GM12873 (cell line): ENCODE measurements around the gene CSF2RB.
A peak's percentile ranks its signal among the peaks of the same experiment; 100 is the strongest.

Source experiments
- TF ChIP-seq, protein P1 (sequence below): IDR thresholded peaks from 2 replicates; pipeline ENCODE4 v1.5.1; 2012; ENCODE audit warnings: low read depth, mild to moderate bottlenecking, moderate library complexity, low read length, control low read depth; ENCODE audit not compliant: insufficient read depth; ENCODE audit errors: missing control alignments

The CSF2RB gene

DNA sequence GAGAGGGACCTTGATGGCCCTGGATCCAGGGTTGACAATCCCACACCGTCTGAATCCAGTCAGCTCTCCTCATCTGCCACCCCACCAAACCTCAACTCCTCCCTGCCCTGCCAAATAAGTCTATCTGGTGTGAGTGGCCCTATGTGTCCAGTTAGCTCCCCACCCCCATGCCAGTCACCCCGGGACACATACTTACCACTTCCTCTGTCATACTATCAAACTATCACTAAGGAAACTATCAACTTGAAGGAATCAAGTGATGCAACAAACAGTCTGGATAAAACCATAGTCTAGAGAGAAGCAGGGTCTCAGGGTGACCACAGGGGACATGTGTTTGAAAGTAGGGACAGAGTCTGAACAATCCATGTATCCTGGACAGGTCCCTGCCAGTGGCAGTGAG lies 13.2 kb upstream of the CSF2RB start:
- TF ChIP-seq, protein P1, sequence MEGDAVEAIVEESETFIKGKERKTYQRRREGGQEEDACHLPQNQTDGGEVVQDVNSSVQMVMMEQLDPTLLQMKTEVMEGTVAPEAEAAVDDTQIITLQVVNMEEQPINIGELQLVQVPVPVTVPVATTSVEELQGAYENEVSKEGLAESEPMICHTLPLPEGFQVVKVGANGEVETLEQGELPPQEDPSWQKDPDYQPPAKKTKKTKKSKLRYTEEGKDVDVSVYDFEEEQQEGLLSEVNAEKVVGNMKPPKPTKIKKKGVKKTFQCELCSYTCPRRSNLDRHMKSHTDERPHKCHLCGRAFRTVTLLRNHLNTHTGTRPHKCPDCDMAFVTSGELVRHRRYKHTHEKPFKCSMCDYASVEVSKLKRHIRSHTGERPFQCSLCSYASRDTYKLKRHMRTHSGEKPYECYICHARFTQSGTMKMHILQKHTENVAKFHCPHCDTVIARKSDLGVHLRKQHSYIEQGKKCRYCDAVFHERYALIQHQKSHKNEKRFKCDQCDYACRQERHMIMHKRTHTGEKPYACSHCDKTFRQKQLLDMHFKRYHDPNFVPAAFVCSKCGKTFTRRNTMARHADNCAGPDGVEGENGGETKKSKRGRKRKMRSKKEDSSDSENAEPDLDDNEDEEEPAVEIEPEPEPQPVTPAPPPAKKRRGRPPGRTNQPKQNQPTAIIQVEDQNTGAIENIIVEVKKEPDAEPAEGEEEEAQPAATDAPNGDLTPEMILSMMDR: no peak

DNA sequence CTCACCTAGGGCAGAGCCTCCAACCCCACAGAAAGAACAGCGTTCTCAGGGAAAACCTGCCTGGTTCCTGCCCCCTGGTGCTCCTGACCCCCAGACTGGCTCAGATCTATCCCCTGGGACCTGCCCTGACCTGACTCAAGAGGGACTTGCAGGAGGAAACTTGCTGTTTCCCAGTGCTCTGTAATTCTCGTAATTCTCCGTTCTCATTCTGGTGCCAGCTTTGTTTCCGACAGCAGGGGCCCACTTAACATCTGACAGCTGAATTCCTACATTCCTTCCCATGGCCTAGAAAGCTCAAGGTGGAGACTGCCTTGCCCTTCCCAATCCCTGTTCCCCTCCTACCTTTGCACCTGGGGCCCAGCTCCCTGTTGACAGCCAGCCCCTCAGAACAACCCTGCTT lies 12.5 kb upstream of the CSF2RB start:
- TF ChIP-seq, protein P1: no peak

DNA sequence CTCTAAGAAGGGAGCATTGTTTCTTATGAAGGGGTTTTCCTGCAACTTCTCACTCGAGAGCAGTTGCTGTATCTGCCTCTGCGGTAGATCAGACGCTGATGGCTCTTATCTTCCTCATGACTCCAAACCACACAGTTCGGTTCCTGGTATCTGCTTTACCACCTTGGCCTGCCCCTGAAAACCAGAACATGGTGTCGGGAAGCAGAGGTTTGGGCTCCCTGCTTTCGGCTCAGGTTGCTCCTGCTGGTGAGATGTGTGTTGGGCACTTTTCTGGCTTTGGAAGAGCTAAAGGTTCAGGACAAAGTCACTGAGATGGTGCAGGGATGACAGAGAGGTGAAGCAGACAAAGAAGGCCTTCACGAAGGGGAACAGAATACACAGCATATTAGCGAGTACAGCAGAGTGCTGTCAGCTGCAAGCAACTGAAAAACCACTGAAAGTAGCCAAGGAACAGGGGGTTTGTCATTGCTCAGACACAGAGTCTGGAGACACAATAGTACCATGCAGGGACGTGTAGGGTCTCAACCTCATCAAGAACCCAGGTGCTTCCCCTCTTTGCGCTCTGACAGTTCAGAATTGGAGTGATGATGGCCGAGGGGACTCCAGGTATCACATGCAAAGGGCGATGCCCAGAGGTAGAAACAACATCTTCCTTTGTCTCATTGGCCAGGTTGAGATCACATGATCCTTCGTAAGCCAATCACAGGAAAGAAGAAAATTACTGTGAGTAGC lies 11.9 kb upstream of the CSF2RB start:
- TF ChIP-seq, protein P1: no peak

- TF ChIP-seq, protein P1: no peak
Observed at GRCh38 chr22:36902143-36902926, 11.1 kb upstream of the CSF2RB start.

DNA sequence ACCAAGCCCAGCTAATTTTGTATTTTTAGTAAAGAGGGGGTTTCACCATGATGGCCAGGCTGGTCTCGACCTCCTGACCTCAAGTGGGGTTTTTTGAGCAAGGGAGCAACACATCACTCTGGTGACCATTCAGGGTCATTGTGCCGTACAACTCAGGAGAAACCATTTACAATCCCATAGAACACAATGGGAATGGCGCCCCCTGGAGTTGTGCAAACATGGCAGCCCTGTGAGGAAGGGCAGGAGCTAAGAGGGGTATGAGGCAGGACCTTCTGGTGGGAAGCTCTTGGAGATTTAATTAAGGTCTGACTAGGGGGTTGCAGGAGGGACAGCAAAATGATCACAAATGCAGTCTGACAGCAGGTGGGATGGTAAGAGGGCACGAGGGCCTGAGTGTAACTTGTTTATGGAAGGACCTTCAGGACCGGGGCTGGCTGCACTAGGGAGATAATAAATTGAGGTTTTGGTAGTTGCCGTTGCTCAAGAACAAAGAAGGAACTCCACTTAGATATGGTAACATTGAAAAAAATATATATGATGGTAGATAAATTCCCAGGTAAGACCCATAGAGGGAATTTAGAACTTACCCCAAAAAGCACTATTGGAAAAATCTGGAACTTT lies 9.1 kb upstream of the CSF2RB start:
- TF ChIP-seq, protein P1: peak; percentile 20

DNA sequence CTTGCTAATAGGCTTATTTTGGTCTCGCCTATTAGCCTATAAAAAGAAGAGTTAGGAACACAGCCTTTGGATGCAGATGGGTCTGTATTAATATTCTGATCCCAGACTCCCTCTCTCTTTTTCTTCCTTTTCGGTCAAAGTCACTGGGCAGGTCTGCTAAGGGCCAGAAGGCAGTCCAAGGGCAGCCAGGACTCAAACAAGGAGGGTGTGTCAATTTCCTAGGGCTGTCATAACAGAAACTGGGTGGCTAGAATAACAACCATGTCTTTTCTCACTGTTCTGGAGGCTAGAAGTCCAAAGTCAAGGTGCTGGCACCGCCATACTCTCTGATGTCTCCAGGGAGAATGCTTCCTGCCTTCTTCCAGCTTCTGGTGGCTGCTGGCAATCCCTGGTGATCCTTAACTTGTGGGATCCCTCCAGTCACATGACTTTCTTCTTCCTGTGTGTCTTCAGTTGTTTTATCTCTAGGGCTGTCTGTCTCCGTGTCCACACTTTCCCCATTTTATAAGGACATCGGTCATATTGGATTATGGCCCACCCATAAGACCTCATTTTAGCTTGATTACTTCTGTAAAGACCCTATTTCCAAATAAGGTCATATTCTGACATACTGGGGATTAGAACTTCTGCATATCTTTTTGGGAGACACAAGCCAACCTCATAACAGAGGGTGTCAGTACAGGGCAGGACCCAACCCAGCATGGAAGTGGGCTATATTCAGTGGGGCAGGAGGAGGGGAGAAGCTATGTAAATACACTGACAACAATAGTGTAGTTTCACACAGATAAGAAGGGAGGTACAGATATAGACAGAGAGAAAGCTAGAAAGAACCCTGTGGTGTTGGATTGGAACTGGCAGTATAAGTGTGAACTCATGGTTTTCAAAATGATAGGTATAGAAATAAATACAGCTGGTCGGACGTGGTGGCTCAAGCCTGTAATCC lies 5.9 kb upstream of the CSF2RB start:
- TF ChIP-seq, protein P1: no peak
